GM21423 (cell line): ENCODE results near the gene DNM1.
"Not testable (repeated sequence)": the region's sequence is repeated elsewhere in the genome, so short reads cannot be mapped to it uniquely, and the experiment has no call there.

Source experiments
- ATAC-seq: cut with Tn5 transposase; IDR thresholded peaks from one replicate; pipeline ENCODE4 v1.9.1; 2021; ENCODE audit warnings: mild to moderate bottlenecking, moderate library complexity; ENCODE audit not compliant: unreplicated experiment

Gene DNM1

DNA sequence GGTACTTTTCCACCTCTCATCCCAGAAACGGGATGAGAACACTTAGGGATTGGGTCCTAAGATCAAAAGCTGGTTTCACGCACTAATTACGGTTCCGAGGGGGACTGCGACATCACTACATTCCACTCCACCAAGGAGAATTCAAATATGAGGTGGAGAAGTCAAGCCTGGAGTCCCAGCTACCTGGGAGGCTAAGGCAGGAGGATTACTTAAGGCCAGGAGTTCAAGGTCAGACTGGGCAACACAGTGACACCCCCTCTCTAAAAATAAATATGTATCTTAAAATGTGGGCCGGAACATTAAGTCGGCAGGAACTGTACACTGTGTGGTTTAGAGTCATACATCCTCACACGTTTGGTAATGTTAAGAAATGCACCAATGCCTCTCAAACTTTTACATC is 71.1 kb downstream of the DNM1 start:
- no peak for ATAC-seq

- peak; percentile 33 for ATAC-seq
Measured at GRCh38 chr9:128275198-128276007, 72.2 kb downstream of the DNM1 start, which contains the start of gene GOLGA2. Gene GOLGA2, minus strand, starts transcription at chr9:128276007. Its CDS starts 31 bp downstream, at chr9:128275976.

GRCh38 chr9:128276008-128276573 is 72.9 kb downstream of the DNM1 start, which contains the start of gene SWI5:
Gene SWI5, plus strand, starts transcription at chr9:128276276.
- peak; percentile 95 for ATAC-seq

DNA sequence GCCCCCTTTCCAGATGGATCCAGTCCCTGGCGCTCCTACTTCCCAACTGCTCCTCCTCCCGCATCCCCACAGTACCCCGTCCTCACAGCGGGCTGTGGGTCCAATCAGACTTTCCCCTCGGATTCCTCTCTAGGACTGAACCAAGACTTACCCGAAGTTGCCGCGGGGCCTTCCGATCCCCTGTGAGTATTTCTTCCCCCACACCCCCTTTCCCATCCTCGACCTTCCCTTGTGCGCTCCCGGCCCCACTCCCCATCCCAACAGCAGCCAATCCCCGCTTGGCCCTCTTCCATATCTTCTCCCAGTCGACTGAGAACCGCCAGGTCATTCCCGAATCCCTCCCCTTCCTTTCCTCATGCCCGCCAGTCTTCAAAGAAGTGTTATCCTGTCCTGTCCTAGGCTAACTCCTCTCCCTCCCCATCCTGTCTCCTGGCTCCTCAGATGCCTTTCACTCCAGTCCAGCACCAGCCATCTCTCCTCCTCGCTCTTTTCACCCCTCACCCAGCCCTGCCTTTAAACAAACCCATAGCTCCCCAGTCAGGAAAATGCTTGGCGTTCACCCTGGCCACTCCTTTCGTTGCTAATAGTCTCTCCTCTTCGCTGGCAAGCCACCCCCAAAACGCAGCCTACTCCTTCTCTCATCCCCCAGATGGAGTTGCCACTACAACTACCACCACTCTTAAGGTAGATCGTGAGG is 73.5 kb downstream of the DNM1 start:
- no peak for ATAC-seq

DNA sequence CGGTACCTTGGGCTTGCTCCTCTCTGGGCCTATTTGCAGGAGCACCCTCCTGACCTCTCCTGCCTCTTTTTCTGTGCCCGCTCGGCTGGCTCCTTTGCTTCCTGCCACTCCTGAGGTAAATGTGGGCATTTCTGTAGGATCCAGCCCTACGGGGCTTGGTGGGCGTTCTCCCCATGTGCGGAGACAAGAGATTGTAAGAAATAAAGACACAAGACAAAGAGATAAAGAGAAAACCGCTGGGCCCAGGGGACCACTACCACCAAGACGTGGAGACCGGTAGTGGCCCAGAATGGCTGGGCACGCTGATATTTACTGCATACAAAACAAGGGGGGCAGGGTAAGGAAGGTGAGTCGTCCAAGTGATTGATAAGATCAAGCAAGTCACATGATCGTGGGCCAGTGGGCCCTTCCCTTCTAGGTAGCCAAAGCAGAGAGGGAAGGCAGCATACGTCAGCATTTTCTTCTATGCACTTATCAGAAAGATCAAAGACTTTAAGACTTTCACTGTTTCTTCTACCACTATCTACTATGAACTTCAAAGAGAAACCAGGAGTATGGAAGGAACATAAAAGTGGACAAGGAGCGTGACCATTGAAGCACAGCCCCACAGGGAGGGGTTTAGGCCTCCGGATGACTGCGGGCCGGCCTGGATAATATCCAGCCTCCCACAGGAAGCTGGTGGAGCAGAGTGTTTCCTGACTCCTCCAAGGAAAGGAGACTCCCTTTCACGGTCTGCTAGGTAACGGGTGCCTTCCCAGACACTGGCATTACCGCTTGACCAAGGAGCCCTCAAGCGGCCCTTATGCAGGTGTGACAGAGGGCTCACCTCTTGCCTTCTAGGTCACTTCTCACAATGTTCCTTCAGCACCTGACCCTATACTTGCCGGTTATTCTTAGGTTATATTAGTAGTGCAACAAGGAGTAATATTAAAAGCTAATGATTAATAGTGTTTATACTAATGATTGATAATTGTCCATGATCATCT is 76.2 kb downstream of the DNM1 start:
- ATAC-seq = not testable (repeated sequence)

DNA sequence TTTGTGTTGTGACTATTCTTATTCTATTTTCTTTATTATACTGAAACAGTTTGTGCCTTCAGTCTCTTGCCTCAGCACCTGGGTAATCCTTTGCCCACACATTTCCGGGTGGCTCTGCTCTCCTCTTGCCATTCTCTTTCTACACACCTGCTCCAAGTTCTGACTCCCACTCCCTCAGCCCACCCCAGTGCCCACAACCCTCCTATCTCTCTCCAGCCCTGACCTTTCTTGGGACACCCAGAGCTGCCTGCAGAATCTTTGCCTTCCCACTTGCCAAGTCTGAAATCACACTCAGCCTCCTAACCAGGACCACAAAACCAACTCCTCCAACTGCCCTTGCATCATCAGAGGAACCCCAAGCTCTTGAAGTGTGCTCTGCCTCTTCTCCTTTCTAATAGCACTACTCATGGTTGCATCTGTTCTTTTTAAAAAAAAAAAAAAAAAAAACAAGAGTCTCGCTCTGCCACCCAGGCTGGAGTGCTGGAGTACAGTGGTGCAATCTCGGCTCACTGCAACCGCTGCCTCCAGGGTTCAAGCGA is 77.0 kb downstream of the DNM1 start:
- no peak for ATAC-seq

GRCh38 chr9:128282500-128282899 is 79.3 kb downstream of the DNM1 start:
- ATAC-seq = no peak

DNA sequence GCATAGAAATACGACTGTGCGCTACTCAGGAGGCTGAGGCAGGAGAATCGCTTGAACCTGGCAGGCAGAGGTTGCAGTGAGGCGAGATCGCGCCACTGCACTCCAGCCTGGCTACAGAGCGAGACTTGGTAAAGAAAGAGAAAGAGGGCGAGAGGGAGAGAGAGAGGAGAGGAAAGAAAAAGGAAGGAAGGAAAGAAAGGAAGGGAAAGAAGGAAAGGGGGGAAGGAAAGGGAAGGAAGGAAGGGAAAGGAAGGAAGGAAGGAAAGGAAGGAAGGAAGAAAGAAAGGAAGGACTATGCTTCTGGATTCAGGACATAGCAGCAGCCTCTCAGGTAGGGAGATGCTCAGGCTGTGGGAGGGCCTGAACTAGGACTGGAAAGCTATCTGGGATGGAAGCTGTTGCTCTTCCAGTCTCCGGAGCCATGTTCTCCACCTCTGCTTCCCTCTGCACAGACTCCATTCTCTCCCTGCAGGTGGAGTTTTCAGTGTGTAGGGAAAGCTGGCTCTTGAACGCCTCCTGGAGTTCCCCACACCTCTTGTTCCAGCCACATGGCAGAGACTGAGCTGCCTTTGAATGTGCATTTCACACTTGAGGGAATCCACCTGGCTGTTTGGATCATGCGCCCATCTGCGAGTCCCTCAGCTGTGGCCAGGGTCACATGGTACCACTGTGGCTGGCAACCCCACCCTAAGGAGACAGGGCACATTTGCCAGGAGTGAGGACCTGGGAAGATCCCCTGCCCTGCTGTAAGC is 82.0 kb downstream of the DNM1 start:
- no peak for ATAC-seq

- ATAC-seq = no peak
Measured at GRCh38 chr9:128286440-128286839, 83.3 kb downstream of the DNM1 start.

DNA sequence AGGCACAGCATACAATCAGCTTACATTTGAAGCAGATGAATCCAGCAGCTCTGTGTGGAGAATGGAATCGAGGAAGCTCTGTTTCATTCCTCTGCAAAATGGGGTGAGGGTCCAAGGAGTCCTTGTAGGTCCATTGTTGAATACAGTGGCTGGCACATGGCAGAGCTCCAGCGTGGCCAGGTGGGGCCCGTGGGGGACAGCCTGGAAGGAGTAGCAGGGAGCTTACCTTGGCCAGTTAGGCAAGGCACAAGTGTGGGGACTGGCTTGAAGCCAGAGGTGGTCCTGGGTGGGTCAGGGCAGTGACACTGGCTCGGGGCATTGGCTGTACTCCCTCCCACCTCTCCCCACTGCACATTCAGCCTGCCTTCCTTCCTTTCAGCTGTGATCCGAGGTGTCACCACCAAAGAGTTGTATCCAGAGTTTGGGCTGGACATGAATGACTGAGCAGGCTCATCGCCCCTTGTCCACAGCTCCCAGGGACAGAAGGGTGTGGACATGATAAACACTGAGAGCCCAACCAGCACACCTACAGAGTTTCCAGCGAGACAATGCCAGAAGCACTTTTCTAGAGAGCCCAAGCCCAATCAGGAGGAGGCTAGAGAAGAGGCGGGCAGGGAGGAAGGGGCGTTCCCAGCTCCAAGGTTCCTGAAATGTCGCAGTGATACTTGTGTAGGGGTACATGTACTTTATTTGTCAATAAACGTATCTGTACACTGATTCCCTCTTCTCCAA is 85.3 kb downstream of the DNM1 start:
- no peak for ATAC-seq

DNA sequence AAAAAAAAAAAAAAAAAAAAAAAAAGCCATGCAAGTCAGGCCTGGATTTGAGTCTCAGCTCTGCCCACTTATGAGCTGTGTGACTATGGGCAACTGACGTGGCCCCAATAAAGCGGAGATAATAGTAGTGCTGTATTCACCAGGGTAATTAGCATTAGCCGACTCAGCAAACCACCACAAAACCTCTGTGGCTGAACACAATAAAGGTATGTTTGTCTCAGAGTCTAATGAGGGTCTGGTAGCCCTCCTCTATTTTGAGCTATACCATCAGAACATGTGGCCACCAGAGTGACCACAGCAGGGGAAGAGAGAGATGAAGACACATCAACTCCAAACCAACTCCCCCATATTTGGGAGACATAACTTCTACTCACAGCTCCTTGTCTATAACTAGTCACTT is 88.8 kb downstream of the DNM1 start:
- ATAC-seq = no peak

DNA sequence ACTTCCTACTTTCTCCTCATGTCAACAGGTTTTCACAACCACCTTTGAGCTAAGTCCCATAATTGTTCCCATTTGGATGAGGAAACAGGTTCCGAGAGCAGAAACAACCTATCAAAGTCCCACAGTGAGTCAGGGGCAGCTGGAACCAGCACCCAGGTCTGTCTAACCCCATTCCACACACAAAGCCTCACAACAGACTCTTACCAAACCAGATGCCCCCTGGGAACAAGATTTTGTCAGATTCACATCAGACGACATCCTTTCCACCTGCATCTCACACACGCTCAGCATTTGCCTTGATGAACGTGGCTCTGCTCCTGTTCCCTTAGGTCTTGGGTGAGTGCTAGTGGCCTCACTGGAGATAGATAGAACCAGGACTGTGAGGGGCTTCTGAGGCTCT is 89.9 kb downstream of the DNM1 start:
- no peak for ATAC-seq

DNA sequence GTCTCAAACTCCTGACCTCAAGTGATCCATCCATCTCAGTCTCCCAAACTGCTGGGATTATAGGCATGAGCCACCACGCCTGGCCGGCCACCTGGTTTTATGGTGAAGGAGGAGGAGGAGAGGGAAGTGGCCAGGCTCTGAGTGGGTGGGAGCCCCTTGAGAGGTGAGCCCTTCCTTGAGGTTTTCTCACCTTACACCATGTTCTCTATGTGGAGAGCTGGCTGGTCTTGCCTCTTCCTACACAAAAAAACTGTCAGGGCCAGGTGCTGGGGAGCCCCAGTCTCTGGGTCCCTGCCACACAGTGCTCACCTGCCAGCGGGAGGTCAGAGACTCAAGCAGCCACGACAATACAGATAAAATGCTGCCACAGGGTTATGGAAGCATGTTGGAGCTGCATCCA is 91.0 kb downstream of the DNM1 start:
- ATAC-seq = no peak

DNA sequence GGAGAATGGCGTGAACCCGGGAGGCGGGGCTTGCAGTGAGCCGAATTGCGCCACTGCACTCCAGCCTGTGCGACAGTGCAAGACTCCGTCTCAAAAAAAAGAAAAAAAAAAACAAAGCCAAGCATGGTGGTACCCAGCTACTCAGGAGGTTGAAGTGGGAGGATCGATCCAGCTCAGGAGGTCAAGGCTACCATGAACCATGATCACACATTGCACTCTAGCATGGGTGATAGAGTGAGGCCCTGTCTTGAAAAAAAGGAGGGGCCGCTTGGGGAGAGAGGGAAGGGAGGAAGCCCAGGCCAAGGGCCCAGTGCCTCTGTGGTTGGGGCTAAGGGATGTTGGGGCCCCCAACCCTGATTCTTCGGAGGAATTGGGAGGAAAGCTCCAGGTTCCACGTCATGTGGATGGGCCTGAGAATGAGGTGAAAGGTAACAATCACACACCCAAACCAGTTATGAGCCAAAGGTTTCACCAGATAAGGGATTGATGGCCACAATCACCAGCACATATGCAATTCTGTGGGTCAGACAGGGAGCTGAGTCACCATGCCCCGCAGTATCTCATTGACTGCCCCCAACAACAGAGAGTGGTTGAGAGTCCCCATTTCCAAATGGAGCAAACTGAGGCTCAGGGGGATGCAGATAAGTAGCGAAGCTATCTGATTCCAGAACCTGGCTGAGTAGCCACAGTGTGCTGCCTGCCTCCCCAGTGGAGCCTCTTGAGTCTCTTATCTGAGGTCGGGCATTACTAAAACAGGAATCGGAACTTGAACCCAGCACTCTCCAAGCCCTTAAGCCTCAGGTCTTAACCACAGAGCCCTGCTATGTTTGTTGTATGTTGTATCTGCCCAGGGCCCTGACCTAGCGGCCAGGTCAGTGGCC is 93.4 kb downstream of the DNM1 start:
- ATAC-seq = no peak

DNA sequence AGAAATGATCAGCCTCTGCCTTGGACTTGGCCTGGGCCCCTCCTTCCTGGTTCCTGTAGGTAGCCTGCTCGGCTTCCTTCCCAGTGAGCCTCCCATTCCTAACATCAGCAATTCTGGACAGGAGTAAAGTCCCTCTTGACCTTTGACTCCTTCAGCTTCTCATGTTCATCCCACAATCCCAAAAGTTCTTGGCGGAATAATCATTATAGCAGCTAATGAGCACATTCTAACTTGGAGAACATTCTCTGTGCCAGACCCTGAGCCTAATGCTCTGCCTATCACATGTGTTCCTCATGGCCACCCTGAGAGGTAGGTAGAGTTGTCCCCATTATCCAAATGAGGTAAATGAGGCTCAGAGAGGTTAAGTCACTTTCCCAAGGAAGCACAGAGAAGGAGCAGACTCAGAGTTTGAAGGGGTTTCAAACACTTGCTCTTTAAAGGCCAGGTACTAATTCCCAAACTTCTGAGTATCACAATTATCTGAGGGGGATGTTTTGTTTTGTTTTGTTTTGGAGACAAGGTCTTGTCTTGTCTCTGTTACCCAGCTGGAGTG is 94.1 kb downstream of the DNM1 start:
- ATAC-seq = no peak

DNA sequence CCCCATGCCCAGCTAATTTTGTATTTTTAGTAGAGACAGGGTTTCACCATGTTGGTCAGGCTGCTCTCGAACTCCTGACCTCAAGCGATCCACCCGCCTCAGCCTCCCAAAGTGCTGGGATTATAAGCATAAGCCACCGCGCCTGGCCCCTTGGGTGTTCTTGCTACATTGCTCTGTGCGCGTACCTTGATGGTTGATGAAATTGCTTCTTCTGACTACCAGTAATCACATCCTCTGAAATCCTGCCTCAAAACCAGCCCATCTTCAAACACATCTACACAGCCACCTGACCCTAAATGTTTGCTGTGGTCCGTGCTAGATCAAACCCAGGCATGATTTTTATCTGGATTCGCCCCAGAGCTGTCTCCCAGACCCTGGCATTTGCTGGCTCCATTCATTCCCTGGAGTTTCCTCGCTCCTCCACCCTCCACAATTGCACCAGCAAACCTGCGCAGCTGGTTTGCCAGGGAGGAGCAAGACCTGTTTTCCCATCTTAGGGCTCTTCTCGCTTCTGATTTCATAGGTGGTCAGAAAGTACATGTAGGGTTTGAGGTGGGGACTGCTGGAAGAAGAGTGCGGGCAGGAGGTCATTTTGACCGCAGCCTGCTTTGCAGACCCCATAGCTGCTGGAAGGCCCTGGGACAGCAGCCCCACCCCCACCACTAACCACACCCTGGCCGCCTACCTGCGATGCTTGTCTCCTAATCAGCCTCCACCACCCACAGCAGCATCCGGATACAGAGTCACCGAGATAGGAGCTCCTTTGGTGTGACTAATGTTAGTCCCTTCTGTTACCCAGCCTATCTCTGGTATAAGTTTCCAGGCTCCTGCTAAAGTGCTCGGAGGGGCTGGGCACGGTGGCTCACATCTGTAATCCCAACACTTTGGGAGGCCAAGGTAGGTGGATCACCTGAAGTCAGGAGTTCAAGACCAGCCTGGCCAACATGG is 95.6 kb downstream of the DNM1 start:
- ATAC-seq = no peak
